DMS153 treated with DMSO at 0.1 percent for 48 hours (cell line): ENCODE results near the gene EFNB2.

ENCODE experiments used
- DNase-seq: peaks from one replicate; lab custom pipeline; 2025; ENCODE audit not compliant: unreplicated experiment; lab: John Stamatoyannopoulos, UW

The EFNB2 gene

GRCh38 chr13:106535552-106536243 lies at the start of gene EFNB2:
Gene EFNB2 (minus strand): TSS chr13:106535662. CDS start chr13:106534964, 698 bp downstream.
- peak; percentile 78 for DNase-seq

GRCh38 chr13:106581225-106581624 lies 45.8 kb upstream of the EFNB2 start:
- no peak for DNase-seq

- no peak for DNase-seq
Measured at GRCh38 chr13:106575896-106576295, 40.4 kb upstream of the EFNB2 start.

- no peak for DNase-seq
Measured at GRCh38 chr13:106573868-106574267, 38.4 kb upstream of the EFNB2 start.

GRCh38 chr13:106573284-106573846 lies 37.9 kb upstream of the EFNB2 start:
- no peak for DNase-seq

- no peak for DNase-seq
Measured at GRCh38 chr13:106570299-106570852, 34.9 kb upstream of the EFNB2 start.

GRCh38 chr13:106569233-106570095 lies 34.0 kb upstream of the EFNB2 start:
- no peak for DNase-seq

- no peak for DNase-seq
Measured at GRCh38 chr13:106568299-106569003, 33.0 kb upstream of the EFNB2 start.

- DNase-seq = peak; percentile 93
Measured at GRCh38 chr13:106567474-106568298, 32.2 kb upstream of the EFNB2 start, which contains the start of gene ARGLU1. Gene ARGLU1 (minus strand): TSS chr13:106568137. CDS start chr13:106567919, 218 bp downstream.

GRCh38 chr13:106566641-106567473 lies 31.4 kb upstream of the EFNB2 start:
- no peak for DNase-seq

- no peak for DNase-seq
Measured at GRCh38 chr13:106565127-106565775, 29.8 kb upstream of the EFNB2 start.

GRCh38 chr13:106562301-106562700 lies 26.8 kb upstream of the EFNB2 start:
- DNase-seq = no peak

- no peak for DNase-seq
Measured at GRCh38 chr13:106561551-106562170, 26.2 kb upstream of the EFNB2 start.

GRCh38 chr13:106560821-106561220 lies 25.4 kb upstream of the EFNB2 start:
- no peak for DNase-seq

GRCh38 chr13:106558527-106558926 lies 23.1 kb upstream of the EFNB2 start:
- DNase-seq = no peak

- DNase-seq = no peak
Measured at GRCh38 chr13:106555631-106556328, 20.3 kb upstream of the EFNB2 start.

- no peak for DNase-seq
Measured at GRCh38 chr13:106551751-106552150, 16.3 kb upstream of the EFNB2 start.

- DNase-seq = no peak
Measured at GRCh38 chr13:106551350-106551749, 15.9 kb upstream of the EFNB2 start.
